Neural cell (in vitro differentiated cells): ENCODE data around the gene DUOXA1. TPM values are rescaled to one million over a fixed set of nuclear protein-coding genes. Genes with fewer than 3 reads are reported as not detected.

ENCODE experiments used
- H2AFZ ChIP-seq: fragments of 200-600, 300-800 bp; sonication (generic), shearing (Covaris generic); 2 replicates; pipeline ENCODE4 v1.6.0; 2014; ENCODE audit warnings: low read depth, mild to moderate bottlenecking, antibody characterized with exemption, low read length, moderate library complexity
- H3F3A ChIP-seq: fragments of 200-600 bp; shearing (Covaris generic); 2 replicates; pipeline ENCODE4 v1.6.1; 2016; ENCODE audit warnings: mild to moderate bottlenecking, moderate library complexity, mixed read lengths, antibody characterized with exemption, low read length; ENCODE audit not compliant: insufficient read depth, poor library complexity, severe bottlenecking
- H3K27ac ChIP-seq: fragments of 200-600, 300-800 bp; sonication (generic), shearing (Covaris generic); 2 replicates; pipeline ENCODE4 v1.5.1; 2014; ENCODE audit warnings: mild to moderate bottlenecking, low read length, moderate library complexity
- H3K27me3 ChIP-seq: fragments of 300-800, 200-600 bp; sonication (generic), shearing (Covaris generic); 2 replicates; pipeline ENCODE4 v1.6.0; 2014; ENCODE audit warnings: mild to moderate bottlenecking, low read depth, low read length, moderate library complexity; ENCODE audit not compliant: insufficient read depth
- H3K36me3 ChIP-seq: fragments of 300-800, 200-600 bp; sonication (generic), shearing (Covaris generic); 2 replicates; pipeline ENCODE4 v1.5.1; 2014; ENCODE audit warnings: mild to moderate bottlenecking, antibody characterized with exemption, low read length, moderate library complexity; ENCODE audit not compliant: insufficient read depth
- H3K4me2 ChIP-seq: fragments of 300-800, 200-600 bp; sonication (generic), shearing (Covaris generic); 2 replicates; pipeline ENCODE4 v1.6.0; 2014; ENCODE audit warnings: mild to moderate bottlenecking, low read length
- H3K4me3 ChIP-seq: fragments of 300-800, 200-600 bp; sonication (generic), shearing (Covaris generic); 2 replicates; pipeline ENCODE4 v1.5.1; 2014; ENCODE audit warnings: mild to moderate bottlenecking, low read length, moderate library complexity
- H3K79me2 ChIP-seq: fragments of 200-600 bp; shearing (Covaris generic); replicated peaks from 2 replicates; pipeline ENCODE4 v1.6.0; 2014; ENCODE audit warnings: mild to moderate bottlenecking, low read length, moderate library complexity; ENCODE audit not compliant: insufficient read depth
- H3K9ac ChIP-seq: fragments of 300-800, 200-600 bp; sonication (generic), shearing (Covaris generic); 2 replicates; pipeline ENCODE4 v1.6.1; 2016; ENCODE audit warnings: mild to moderate bottlenecking, low read length, mixed read lengths
- H3K9me2 ChIP-seq: fragments of 200-600 bp; shearing (Covaris generic); 2 replicates; pipeline ENCODE4 v1.6.1; 2016; ENCODE audit warnings: mild to moderate bottlenecking, low read length, mixed read lengths; ENCODE audit not compliant: insufficient read depth
- H3K9me3 ChIP-seq: fragments of 200-600, 300-800 bp; sonication (generic), shearing (Covaris generic); 2 replicates; pipeline ENCODE4 v1.6.1; 2016; ENCODE audit warnings: mild to moderate bottlenecking, mixed run types, low read length, moderate library complexity, mixed read lengths
- H4K20me1 ChIP-seq: fragments of 200-600 bp; shearing (Covaris generic); 2 replicates; pipeline ENCODE4 v1.6.1; 2016; ENCODE audit warnings: mild to moderate bottlenecking, mixed run types; ENCODE audit not compliant: insufficient read depth
- EP300 ChIP-seq: fragments of 450-650 bp; conservative IDR thresholded peaks from 2 replicates; pipeline ENCODE4 v1.6.1; 2014; ENCODE audit warnings: antibody characterized with exemption, mild to moderate bottlenecking, moderate library complexity; ENCODE audit not compliant: poor library complexity, severe bottlenecking
- EZH2 ChIP-seq: fragments of 200-600, 300-800 bp; shearing (Covaris generic), sonication (generic); IDR thresholded peaks from 2 replicates; pipeline ENCODE4 v1.6.1; 2014; ENCODE audit warnings: antibody characterized with exemption, low read length, borderline replicate concordance, mild to moderate bottlenecking; ENCODE audit not compliant: insufficient read depth, poor library complexity, severe bottlenecking
- MXI1 ChIP-seq: fragments of 450-650 bp; conservative IDR thresholded peaks from 2 replicates; pipeline ENCODE4 v1.6.1; 2014; ENCODE audit warnings: antibody characterized with exemption, mild to moderate bottlenecking; ENCODE audit not compliant: poor library complexity, severe bottlenecking
- POLR2AphosphoS5 ChIP-seq: IDR thresholded peaks from 2 replicates; pipeline ENCODE4 v1.6.1; 2012
- RAD21 ChIP-seq: fragments of 450-650 bp; conservative IDR thresholded peaks from 2 replicates; pipeline ENCODE4 v1.6.1; 2014; ENCODE audit warnings: antibody characterized with exemption, mild to moderate bottlenecking, moderate library complexity
- REST ChIP-seq: IDR thresholded peaks from 2 replicates; pipeline ENCODE4 v1.6.1; 2012; ENCODE audit warnings: borderline replicate concordance
- SMC3 ChIP-seq: fragments of 450-650 bp; conservative IDR thresholded peaks from 2 replicates; pipeline ENCODE4 v1.6.1; 2014; ENCODE audit warnings: antibody characterized with exemption, mild to moderate bottlenecking, moderate library complexity; ENCODE audit not compliant: poor library complexity
- TAF1 ChIP-seq: IDR thresholded peaks from 2 replicates; pipeline ENCODE4 v1.6.1; 2012; ENCODE audit warnings: low read depth
- polyA plus RNA-seq: library from polyadenylated mRNA; depleted of rRNA; stranded (reverse); fragments of >200 nt; gene quantifications from 2 replicates; pipeline ENCODE4 v1.2.3, GENCODE V29; 2014
- TF ChIP-seq, protein P1 (sequence below): fragments of 450-650 bp; IDR thresholded peaks from 2 replicates; pipeline ENCODE4 v1.5.1; 2014; ENCODE audit warnings: antibody characterized with exemption, mild to moderate bottlenecking, moderate library complexity; ENCODE audit not compliant: poor library complexity, severe bottlenecking

DUOXA1 gene
- polyA plus RNA-seq, 1 donor from 2014 or later = not detected

DNA sequence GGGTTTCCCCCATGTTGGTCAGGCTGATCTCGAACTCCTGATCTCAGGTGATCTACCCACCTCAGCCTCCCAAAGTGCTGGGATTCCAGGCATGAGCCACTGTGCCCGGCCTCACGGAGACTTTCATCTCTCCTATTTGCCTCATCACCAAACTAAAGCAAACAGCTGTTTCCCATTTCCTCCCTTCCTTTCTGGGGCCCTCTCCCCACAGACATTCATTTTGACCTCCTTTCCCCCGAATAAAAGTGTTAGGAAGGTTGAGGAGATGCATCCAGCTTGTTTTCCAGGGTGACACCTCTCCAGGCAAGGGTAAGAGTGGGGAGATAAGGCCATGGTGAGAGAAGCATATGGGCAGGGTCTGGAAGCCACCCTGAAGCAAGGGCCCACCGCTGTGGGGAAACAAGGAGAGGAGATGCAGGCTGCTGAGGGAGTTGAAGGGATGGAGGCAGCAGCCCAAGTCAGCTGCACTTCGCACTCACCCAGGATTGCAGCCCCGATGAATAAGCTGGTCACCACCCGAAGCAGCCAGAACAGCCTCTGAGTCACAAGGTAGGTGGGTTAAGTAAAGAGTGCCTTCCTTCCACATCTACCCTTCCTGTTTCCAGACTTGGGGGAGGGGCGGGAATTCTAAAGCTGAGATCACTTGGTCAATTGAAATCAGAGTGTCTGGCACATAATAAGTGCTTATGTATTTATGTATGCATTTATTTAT lies 7.8 kb downstream of the DUOXA1 start:
- Histone ChIP-seq H3F3A (no peaks in the 10 kb centered on the region), H3K9me2 (no peaks in the 10 kb centered on the region), H3K27ac (no peak overlapping the region), H3K9me3 (no peaks in the 10 kb centered on the region), H3K4me3 (no peak overlapping the region), H3K4me2 (no peak overlapping the region), H3K36me3 (no peaks in the 10 kb centered on the region), H3K9ac (no peak overlapping the region), H3K79me2 (no peaks in the 10 kb centered on the region), H4K20me1 (no peaks in the 10 kb centered on the region), H2AFZ (no peak overlapping the region), H3K27me3 (peaks cover 59% of the 10 kb centered on the region)
- TF ChIP-seq RAD21 = no peak
- TF ChIP-seq TAF1 = no peak
- no peak for TF ChIP-seq MXI1
- TF ChIP-seq, protein P1, sequence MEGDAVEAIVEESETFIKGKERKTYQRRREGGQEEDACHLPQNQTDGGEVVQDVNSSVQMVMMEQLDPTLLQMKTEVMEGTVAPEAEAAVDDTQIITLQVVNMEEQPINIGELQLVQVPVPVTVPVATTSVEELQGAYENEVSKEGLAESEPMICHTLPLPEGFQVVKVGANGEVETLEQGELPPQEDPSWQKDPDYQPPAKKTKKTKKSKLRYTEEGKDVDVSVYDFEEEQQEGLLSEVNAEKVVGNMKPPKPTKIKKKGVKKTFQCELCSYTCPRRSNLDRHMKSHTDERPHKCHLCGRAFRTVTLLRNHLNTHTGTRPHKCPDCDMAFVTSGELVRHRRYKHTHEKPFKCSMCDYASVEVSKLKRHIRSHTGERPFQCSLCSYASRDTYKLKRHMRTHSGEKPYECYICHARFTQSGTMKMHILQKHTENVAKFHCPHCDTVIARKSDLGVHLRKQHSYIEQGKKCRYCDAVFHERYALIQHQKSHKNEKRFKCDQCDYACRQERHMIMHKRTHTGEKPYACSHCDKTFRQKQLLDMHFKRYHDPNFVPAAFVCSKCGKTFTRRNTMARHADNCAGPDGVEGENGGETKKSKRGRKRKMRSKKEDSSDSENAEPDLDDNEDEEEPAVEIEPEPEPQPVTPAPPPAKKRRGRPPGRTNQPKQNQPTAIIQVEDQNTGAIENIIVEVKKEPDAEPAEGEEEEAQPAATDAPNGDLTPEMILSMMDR = no peak
- no peak for TF ChIP-seq SMC3
- no peak for TF ChIP-seq EZH2
- no peak for TF ChIP-seq POLR2AphosphoS5

DNA sequence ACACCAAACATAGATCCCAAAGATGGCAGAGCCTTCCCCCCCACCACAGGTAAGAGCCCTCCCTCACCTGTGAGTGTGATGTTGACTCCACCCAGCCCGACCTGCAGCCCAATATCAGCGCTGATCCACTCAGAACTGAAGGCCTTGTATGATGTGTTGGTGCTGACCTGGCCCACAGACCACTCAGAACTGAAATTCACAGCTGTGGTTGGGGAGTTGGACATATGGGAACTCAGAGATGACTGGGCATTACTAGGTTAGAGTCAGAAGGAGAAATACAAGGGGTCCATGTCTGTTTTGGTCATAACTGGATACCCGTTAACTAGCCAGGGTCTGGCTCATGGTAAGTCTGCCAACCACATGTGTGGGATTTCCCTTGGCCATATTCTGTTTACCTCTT lies 8.7 kb downstream of the DUOXA1 start:
- Histone ChIP-seq H3K27ac (no peak overlapping the region), H3K4me3 (no peak overlapping the region), H3K36me3 (no peaks in the 10 kb centered on the region), H3K79me2 (no peaks in the 10 kb centered on the region), H3K4me2 (no peak overlapping the region), H3F3A (no peaks in the 10 kb centered on the region), H3K9ac (no peak overlapping the region), H3K27me3 (peaks cover 59% of the 10 kb centered on the region), H3K9me2 (no peaks in the 10 kb centered on the region), H3K9me3 (no peaks in the 10 kb centered on the region), H4K20me1 (no peaks in the 10 kb centered on the region), H2AFZ (no peak overlapping the region)
- no peak for TF ChIP-seq EZH2
- no peak for TF ChIP-seq TAF1
- no peak for TF ChIP-seq MXI1
- TF ChIP-seq REST = no peak
- no peak for TF ChIP-seq SMC3
- TF ChIP-seq RAD21 = no peak
- TF ChIP-seq, protein P1 = no peak
- TF ChIP-seq POLR2AphosphoS5 = no peak
- no peak for TF ChIP-seq EP300
